ENCODE data around the gene LMX1B.

- TF ChIP-seq CTCF (IDR thresholded peaks at IDR 0.05) (no peak), POLR2A (IDR thresholded peaks at IDR 0.05) (no peak)
Observed at GRCh38 chr9:126683698-126684044, 69.9 kb downstream of the LMX1B start.

All from lower leg skin (tissue), 3 donors.